Thoracic aorta (tissue), 2 donors: ENCODE measurements around the gene ST6GALNAC6. TPM values are rescaled to one million over a fixed set of nuclear protein-coding genes. Genes with fewer than 3 reads are reported as not detected.

ENCODE experiments used
- ATAC-seq: fragments of 150-250 bp; one replicate; pipeline ENCODE4 v1.8.0; 2017; ENCODE audit warnings: low read depth; ENCODE audit not compliant: insufficient number of reproducible peaks, low FRiP score
- DNase-seq: peaks from one replicate; pipeline ENCODE4 v3.0.0-alpha.2; 2020; ENCODE audit warnings: low spot score
- H3K27ac ChIP-seq, 2 donors: fragments of 200-600 bp; sonication (generic); 1 replicate in 1 of 2; 2 replicates in 1 of 2; pipeline ENCODE4 v1.5.1; 2016; ENCODE audit warnings: mild to moderate bottlenecking in 2 of 2, moderate library complexity in 2 of 2
- H3K27me3 ChIP-seq: fragments of 200-600 bp; sonication (generic); replicated peaks from 2 replicates; pipeline ENCODE4 v1.6.0; 2016; ENCODE audit warnings: mild to moderate bottlenecking; ENCODE audit not compliant: insufficient read depth
- H3K36me3 ChIP-seq: fragments of 200-600 bp; sonication (generic); one replicate; pipeline ENCODE4 v1.5.1; 2016
- H3K4me1 ChIP-seq, 2 donors: fragments of 200-600 bp; sonication (generic); 1 replicate in 1 of 2; 2 replicates in 1 of 2; pipeline versions ENCODE4 v1.5.1 to v1.6.0; 2016; ENCODE audit warnings: low read depth in 2 of 2, mild to moderate bottlenecking in 1 of 2; ENCODE audit not compliant: control insufficient read depth in 1 of 2
- H3K4me3 ChIP-seq: fragments of 200-600 bp; sonication (generic); 2 replicates; pipeline ENCODE4 v1.5.1; 2016; ENCODE audit warnings: mild to moderate bottlenecking
- H3K9me3 ChIP-seq: fragments of 200-600 bp; sonication (generic); 2 replicates; pipeline ENCODE4 v1.5.1; 2016
- CTCF ChIP-seq: fragments of 200-600 bp; sonication (generic); IDR thresholded peaks from one replicate; pipeline ENCODE4 v1.5.1; 2019; ENCODE audit warnings: antibody characterized with exemption
- total RNA-seq, 2 donors: library from RNA; depleted of rRNA; stranded (reverse); fragments of >200 nt; gene quantifications; one replicate each; pipeline versions ENCODE4 v1.1.0 to v1.2.3, GENCODE V29; 2016

ST6GALNAC6 gene
- total RNA-seq, 2 donors from 2014 or later = 140 to 221 TPM

DNA sequence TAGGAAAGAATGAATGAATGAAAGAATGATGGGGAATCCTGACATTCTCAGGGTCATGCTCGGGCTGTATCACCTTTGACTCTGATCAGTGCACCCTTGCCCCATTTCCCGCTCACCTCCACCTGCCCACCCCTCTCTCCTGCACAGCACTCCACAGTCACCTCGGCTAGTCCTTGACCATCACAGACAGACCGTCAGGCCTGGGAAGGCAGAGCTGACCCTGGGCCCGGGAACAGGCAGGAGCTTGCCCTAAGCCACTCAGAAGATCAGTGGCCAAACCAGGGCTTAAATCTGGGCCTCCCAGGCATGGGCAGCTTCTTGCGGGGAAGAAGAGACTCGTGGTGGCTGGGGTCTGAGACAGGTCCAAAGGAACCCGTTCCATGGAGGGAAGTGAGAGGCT is 3.6 kb downstream of the ST6GALNAC6 start:
- Histone ChIP-seq H3K4me3 (no peak overlapping the region), H3K9me3 (no peaks in the 10 kb centered on the region), H3K27me3 (no peaks in the 10 kb centered on the region), H3K36me3 (peaks cover 41% of the 10 kb centered on the region), H3K27ac (no peak overlapping the region), H3K4me1 (peaks cover 13 to 32% of the 10 kb centered on the region in 2 donors)
- no peak for TF ChIP-seq CTCF
- no peak for ATAC-seq
- no peak for DNase-seq

DNA sequence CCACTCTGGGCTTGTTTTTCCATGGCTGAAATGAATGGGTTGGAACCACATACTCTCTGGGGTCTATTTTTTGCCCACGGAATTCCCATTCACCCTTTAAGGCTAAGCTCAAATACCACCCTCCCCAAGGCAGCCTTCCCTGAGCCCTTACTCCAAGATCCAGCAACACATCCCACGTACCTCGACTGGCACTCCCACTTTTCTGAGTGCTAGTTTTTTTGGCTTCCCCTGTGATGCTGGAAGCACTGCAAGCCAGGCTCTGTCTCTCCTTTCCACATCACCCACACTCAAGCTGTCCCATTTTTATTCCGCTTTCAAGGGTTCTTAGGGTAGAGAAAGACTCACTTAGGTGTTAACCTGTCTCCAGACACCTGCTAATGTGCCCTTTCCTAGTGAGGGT is 6.0 kb downstream of the ST6GALNAC6 start:
- H3K9me3 ChIP-seq = no peaks in the 10 kb centered on the region
- no peak overlapping the region for H3K4me3 ChIP-seq
- DNase-seq (no peak), ATAC-seq (no peak)
- peaks cover 13 to 25% of the 10 kb centered on the region in 2 donors for H3K4me1 ChIP-seq
- H3K27me3 ChIP-seq = no peaks in the 10 kb centered on the region
- H3K27ac ChIP-seq = no peak overlapping the region
- TF ChIP-seq CTCF = no peak
- H3K36me3 ChIP-seq = peaks cover 58% of the 10 kb centered on the region

GRCh38 chr9:127892831-127893230 is 6.6 kb downstream of the ST6GALNAC6 start:
- DNase-seq = no peak
- H3K36me3 ChIP-seq = peaks cover 62% of the 10 kb centered on the region

DNA sequence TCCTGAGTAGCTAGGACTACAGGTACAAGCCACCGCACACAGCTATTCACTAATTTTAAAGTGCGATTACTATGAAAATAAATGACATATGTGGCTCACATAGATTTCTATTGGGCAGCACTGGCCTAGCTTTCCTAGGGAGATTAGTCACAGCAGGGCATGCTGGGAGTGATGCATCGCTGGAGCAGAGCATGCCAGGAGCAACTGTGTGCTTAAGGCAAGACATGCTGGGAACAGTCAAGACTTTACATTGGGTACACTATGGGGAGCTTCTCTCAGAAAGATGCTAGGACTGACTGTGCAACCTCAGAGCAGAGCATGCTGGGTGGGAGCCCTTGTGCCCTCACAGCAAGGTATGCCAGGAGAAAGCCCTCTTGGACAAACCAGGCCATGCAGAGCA is 9.3 kb downstream of the ST6GALNAC6 start:
- TF ChIP-seq CTCF = no peak
- Histone ChIP-seq H3K4me1 (peaks cover 0 to 8% of the 10 kb centered on the region in 2 donors), H3K27ac (no peak overlapping the region), H3K36me3 (peaks cover 75% of the 10 kb centered on the region), H3K9me3 (no peaks in the 10 kb centered on the region), H3K4me3 (no peak overlapping the region), H3K27me3 (no peaks in the 10 kb centered on the region)
- ATAC-seq = no peak
- DNase-seq = no peak

More at GRCh38 chr9:127892831-127893230, 6.6 kb downstream of the ST6GALNAC6 start:
- ATAC-seq = no peak
- Histone ChIP-seq H3K27ac (no peak overlapping the region), H3K27me3 (no peaks in the 10 kb centered on the region), H3K9me3 (no peaks in the 10 kb centered on the region), H3K4me3 (no peak overlapping the region), H3K4me1 (peaks cover 10 to 22% of the 10 kb centered on the region in 2 donors)
- no peak for TF ChIP-seq CTCF

DNA sequence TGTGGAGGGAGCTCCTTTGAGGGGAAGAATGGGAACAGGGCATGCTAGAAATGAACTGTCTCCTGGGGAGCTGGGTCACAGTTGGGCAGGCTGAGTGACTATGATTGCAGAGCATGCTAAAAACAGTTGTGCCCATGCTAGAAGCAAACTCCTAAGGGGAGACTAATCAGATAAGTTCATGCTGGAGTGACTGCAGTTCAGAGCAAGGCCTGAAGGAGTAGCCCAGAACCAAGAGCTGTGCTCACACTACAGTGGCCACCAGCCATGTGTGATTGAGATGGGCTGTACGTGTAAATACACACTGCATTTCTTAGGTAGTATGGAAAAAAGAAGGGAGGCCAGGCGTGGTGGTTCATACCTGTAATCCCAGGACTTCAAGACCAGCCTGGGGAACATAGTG is 11.6 kb downstream of the ST6GALNAC6 start:
- no peak for ATAC-seq
- Histone ChIP-seq H3K27ac (no peak overlapping the region), H3K4me1 (peaks cover 7 to 19% of the 10 kb centered on the region in 2 donors), H3K27me3 (no peaks in the 10 kb centered on the region), H3K36me3 (peaks cover 56% of the 10 kb centered on the region), H3K4me3 (no peak overlapping the region), H3K9me3 (no peaks in the 10 kb centered on the region)
- DNase-seq = no peak
- TF ChIP-seq CTCF = peak; percentile 9
